ENCODE results near the gene ERRFI1.

Gene ERRFI1

GRCh38 chr1:8023287-8023994 is 2.7 kb downstream of the ERRFI1 start:
- TF ChIP-seq Cebpa-rat (IDR thresholded peaks at IDR 0.05): no peak
- no peaks in the 10 kb centered on the region for H3K9me3 ChIP-seq (replicated peaks in 1 of 11)
- H3K9ac ChIP-seq: no peak overlapping the region
- no peak overlapping the region for H3K27ac ChIP-seq
- peaks cover 0 to 30% (median 0%) of the 10 kb centered on the region in 11 experiments; a peak in 5 of 22 replicates for H4K20me1 ChIP-seq
- peaks cover 26 to 49% (median 40%) of the 10 kb centered on the region in 11 experiments for H3K27me3 ChIP-seq
- no peak overlapping the region for H3K4me2 ChIP-seq
- no peaks in the 10 kb centered on the region for H3K36me3 ChIP-seq
- peaks cover 12 to 25% (median 17%) of the 10 kb centered on the region in 10 experiments for H3K4me1 ChIP-seq
- H3K4me3 ChIP-seq: no peak overlapping the region

GRCh38 chr1:8022395-8023286 is 3.5 kb downstream of the ERRFI1 start:
- Histone ChIP-seq H3K9me3 (replicated peaks in 1 of 11) (no peaks in the 10 kb centered on the region), H3K4me1 (peaks cover 12 to 25% (median 17%) of the 10 kb centered on the region in 10 experiments), H3K9ac (no peak overlapping the region), H4K20me1 (peaks cover 0 to 31% (median 0%) of the 10 kb centered on the region in 11 experiments; a peak in 5 of 22 replicates), H3K27me3 (peaks cover 26 to 49% (median 40%) of the 10 kb centered on the region in 11 experiments), H3K27ac (no peak overlapping the region), H3K4me3 (no peak overlapping the region), H3K36me3 (no peaks in the 10 kb centered on the region), H3K4me2 (no peak overlapping the region)
- TF ChIP-seq Cebpa-rat (IDR thresholded peaks at IDR 0.05): no peak

GRCh38 chr1:8021676-8022266 is 4.3 kb downstream of the ERRFI1 start:
- H3K9me3 ChIP-seq (replicated peaks in 1 of 11): no peaks in the 10 kb centered on the region
- H3K4me2 ChIP-seq: no peak overlapping the region
- no peak overlapping the region for H3K4me3 ChIP-seq
- H3K9ac ChIP-seq: no peak overlapping the region
- peaks cover 26 to 45% (median 38%) of the 10 kb centered on the region in 11 experiments for H3K27me3 ChIP-seq
- peaks cover 12 to 26% (median 16%) of the 10 kb centered on the region in 10 experiments for H3K4me1 ChIP-seq
- no peak overlapping the region for H3K27ac ChIP-seq
- TF ChIP-seq Cebpa-rat (IDR thresholded peaks at IDR 0.05): no peak
- H4K20me1 ChIP-seq: peaks cover 0 to 33% (median 0%) of the 10 kb centered on the region in 11 experiments; a peak in 5 of 22 replicates
- no peaks in the 10 kb centered on the region for H3K36me3 ChIP-seq

- Histone ChIP-seq H3K4me3 (no peak overlapping the region), H3K36me3 (no peaks in the 10 kb centered on the region), H3K27ac (no peak overlapping the region), H4K20me1 (peaks cover 0 to 28% (median 0%) of the 10 kb centered on the region in 11 experiments; a peak in 5 of 22 replicates), H3K4me1 (peaks cover 4 to 23% (median 5%) of the 10 kb centered on the region in 10 experiments; a peak in 17 of 20 replicates), H3K27me3 (peaks cover 17 to 29% (median 22%) of the 10 kb centered on the region in 11 experiments), H3K4me2 (peak overlapping the region in 6 of 11 experiments; percentile 23 to 63 (median 44); a peak in 10 of 22 replicates), H3K9ac (no peak overlapping the region), H3K9me3 (replicated peaks in 1 of 11) (no peaks in the 10 kb centered on the region)
- no peak for TF ChIP-seq Cebpa-rat (IDR thresholded peaks at IDR 0.05)
Observed at GRCh38 chr1:8020032-8020431, 6.1 kb downstream of the ERRFI1 start.

- Histone ChIP-seq H3K36me3 (no peaks in the 10 kb centered on the region), H3K4me1 (peaks cover 4 to 23% (median 5%) of the 10 kb centered on the region in 10 experiments; a peak in 17 of 20 replicates), H3K4me2 (peak overlapping the region in 1 of 11 experiments; percentile 63; a peak in 1 of 22 replicates), H3K9me3 (replicated peaks in 1 of 11) (no peaks in the 10 kb centered on the region), H3K9ac (no peak overlapping the region), H3K27ac (no peak overlapping the region), H3K27me3 (peaks cover 9 to 21% (median 14%) of the 10 kb centered on the region in 11 experiments), H3K4me3 (no peak overlapping the region), H4K20me1 (peaks cover 0 to 23% (median 0%) of the 10 kb centered on the region in 11 experiments; a peak in 3 of 22 replicates)
- no peak for TF ChIP-seq Cebpa-rat (IDR thresholded peaks at IDR 0.05)
Observed at GRCh38 chr1:8019229-8019620, 6.9 kb downstream of the ERRFI1 start.

- H3K4me2 ChIP-seq: no peak overlapping the region
- H3K27ac ChIP-seq: no peak overlapping the region
- H3K9ac ChIP-seq: no peak overlapping the region
- peaks cover 4 to 23% (median 5%) of the 10 kb centered on the region in 10 experiments; a peak in 17 of 20 replicates for H3K4me1 ChIP-seq
- peaks cover 0 to 17% (median 0%) of the 10 kb centered on the region in 11 experiments; a peak in 3 of 22 replicates for H4K20me1 ChIP-seq
- H3K9me3 ChIP-seq (replicated peaks in 1 of 11): no peaks in the 10 kb centered on the region
- no peak overlapping the region for H3K4me3 ChIP-seq
- no peak for TF ChIP-seq Cebpa-rat (IDR thresholded peaks at IDR 0.05)
- no peaks in the 10 kb centered on the region for H3K36me3 ChIP-seq
- peaks cover 4 to 15% (median 9%) of the 10 kb centered on the region in 11 experiments; a peak in 21 of 22 replicates for H3K27me3 ChIP-seq
Observed at GRCh38 chr1:8018492-8019228, 7.4 kb downstream of the ERRFI1 start.

GRCh38 chr1:8017495-8018197 is 8.5 kb downstream of the ERRFI1 start:
- Histone ChIP-seq H3K4me1 (peaks cover 4 to 23% (median 7%) of the 10 kb centered on the region in 10 experiments; a peak in 18 of 20 replicates), H3K27me3 (peaks cover 0 to 5% (median 0%) of the 10 kb centered on the region in 11 experiments; a peak in 2 of 22 replicates), H3K27ac (no peak overlapping the region), H3K36me3 (peaks cover 0 to 8% (median 0%) of the 10 kb centered on the region in 11 experiments; a peak in 1 of 22 replicates), H4K20me1 (0 out of 22 replicates have a peak, but pooled peaks cover 0 to 8% (median 0%) of the 10 kb centered on the region in 11 experiments), H3K9ac (no peak overlapping the region), H3K4me3 (no peak overlapping the region), H3K4me2 (no peak overlapping the region), H3K9me3 (replicated peaks in 1 of 11) (no peaks in the 10 kb centered on the region)
- TF ChIP-seq Cebpa-rat (IDR thresholded peaks at IDR 0.05): no peak
